NCI-H2227 (cell line): ENCODE measurements around the gene CCNJL.
"Not testable (repeated sequence)": the region's sequence is repeated elsewhere in the genome, so short reads cannot be mapped to it uniquely, and the experiment has no call there.

Experiments used
- DNase-seq: peaks from one replicate; lab custom pipeline; 2025; ENCODE audit not compliant: unreplicated experiment; lab: John Stamatoyannopoulos, UW

CCNJL gene

GRCh38 chr5:160266752-160267345 lies 45.5 kb downstream of the CCNJL start:
- no peak for DNase-seq

- no peak for DNase-seq
Measured at GRCh38 chr5:160266044-160266443, 46.3 kb downstream of the CCNJL start.

- DNase-seq: no peak
Measured at GRCh38 chr5:160263326-160263855, 49.0 kb downstream of the CCNJL start.

- no peak for DNase-seq
Measured at GRCh38 chr5:160262151-160263074, 50.0 kb downstream of the CCNJL start.

- no peak for DNase-seq
Measured at GRCh38 chr5:160260881-160261815, 51.2 kb downstream of the CCNJL start.

GRCh38 chr5:160260006-160260775 lies 52.2 kb downstream of the CCNJL start:
- DNase-seq: no peak

- no peak for DNase-seq
Measured at GRCh38 chr5:160259341-160259740, 53.0 kb downstream of the CCNJL start.

- DNase-seq: no peak
Measured at GRCh38 chr5:160254706-160255105, 57.7 kb downstream of the CCNJL start.

GRCh38 chr5:160253441-160253840 lies 58.9 kb downstream of the CCNJL start:
- no peak for DNase-seq

- DNase-seq: no peak
Measured at GRCh38 chr5:160252916-160253315, 59.4 kb downstream of the CCNJL start.

GRCh38 chr5:160251406-160252155 lies 60.8 kb downstream of the CCNJL start:
- DNase-seq: no peak

- DNase-seq: no peak
Measured at GRCh38 chr5:160250826-160251225, 61.5 kb downstream of the CCNJL start.

- DNase-seq: no peak
Measured at GRCh38 chr5:160250226-160250625, 62.1 kb downstream of the CCNJL start.

- DNase-seq: not testable (repeated sequence)
Measured at GRCh38 chr5:160249570-160249969, 62.8 kb downstream of the CCNJL start.

GRCh38 chr5:160245506-160246086 lies 66.8 kb downstream of the CCNJL start:
- DNase-seq: no peak

GRCh38 chr5:160242145-160242544 lies 70.2 kb downstream of the CCNJL start:
- no peak for DNase-seq

- no peak for DNase-seq
Measured at GRCh38 chr5:160240350-160240749, 72.0 kb downstream of the CCNJL start.

GRCh38 chr5:160237571-160238093 lies 74.7 kb downstream of the CCNJL start:
- DNase-seq: no peak

- no peak for DNase-seq
Measured at GRCh38 chr5:160235731-160236130, 76.6 kb downstream of the CCNJL start.
